Fibroblast of upper back skin (primary cell): ENCODE results near the gene TNFAIP1.

Experiments used
- DNase-seq: peaks from one replicate; pipeline ENCODE4 v3.0.0-alpha.2; 2013

Gene TNFAIP1

GRCh38 chr17:28346199-28346580 is 10.6 kb downstream of the TNFAIP1 start:
- DNase-seq = no peak

GRCh38 chr17:28346746-28347246 is 11.2 kb downstream of the TNFAIP1 start:
- no peak for DNase-seq

- DNase-seq = peak; percentile 91
Observed at GRCh38 chr17:28347261-28347891, 11.8 kb downstream of the TNFAIP1 start.

GRCh38 chr17:28348979-28349378 is 13.4 kb downstream of the TNFAIP1 start:
- no peak for DNase-seq

GRCh38 chr17:28350271-28350670 is 14.7 kb downstream of the TNFAIP1 start:
- DNase-seq = no peak

DNA sequence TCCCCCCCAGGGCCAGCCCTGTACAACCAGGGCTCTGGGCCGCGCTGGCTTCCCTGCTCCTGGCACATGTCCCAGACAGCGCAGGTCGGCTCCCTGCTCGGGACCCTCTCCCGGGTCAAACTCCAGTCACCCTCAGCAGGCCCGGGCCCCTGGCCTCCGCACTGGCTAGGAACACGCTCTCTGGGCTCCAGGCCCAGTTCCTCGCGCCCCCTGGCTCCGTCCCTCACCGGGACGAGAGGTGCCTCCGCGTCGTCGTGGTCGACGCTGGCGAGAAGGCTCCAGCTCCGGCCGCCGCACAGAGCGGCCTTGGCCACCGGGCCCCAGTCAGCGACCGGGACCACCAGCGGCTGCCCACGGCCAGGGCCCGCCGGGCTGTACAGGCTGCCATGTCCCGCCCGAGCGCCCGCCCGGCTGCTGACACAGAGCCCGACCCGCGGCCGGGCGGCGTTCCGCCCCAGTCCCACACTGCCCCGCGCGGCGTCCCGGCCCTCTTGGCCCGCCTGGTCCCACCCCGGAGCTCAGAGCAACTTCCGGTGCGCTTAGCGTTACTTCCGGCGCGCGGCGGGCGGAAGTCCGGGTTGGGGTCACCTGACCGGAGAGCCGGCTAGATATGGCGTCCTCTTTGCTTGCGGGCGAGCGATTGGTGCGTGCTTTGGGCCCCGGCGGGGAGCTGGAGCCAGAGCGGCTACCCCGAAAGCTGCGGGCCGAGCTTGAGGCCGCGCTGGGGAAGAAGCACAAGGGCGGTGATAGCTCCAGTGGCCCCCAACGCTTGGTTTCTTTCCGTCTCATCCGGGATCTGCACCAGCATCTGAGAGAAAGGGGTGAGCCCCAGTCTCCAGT is 21.7 kb downstream of the TNFAIP1 start, which contains the start of gene POLDIP2:
Gene POLDIP2, minus strand, starts transcription at position 467 of the 840 bp plus-strand sequence. Its CDS starts 79 bp downstream, at position 388.
- peak; percentile 94 for DNase-seq

DNA sequence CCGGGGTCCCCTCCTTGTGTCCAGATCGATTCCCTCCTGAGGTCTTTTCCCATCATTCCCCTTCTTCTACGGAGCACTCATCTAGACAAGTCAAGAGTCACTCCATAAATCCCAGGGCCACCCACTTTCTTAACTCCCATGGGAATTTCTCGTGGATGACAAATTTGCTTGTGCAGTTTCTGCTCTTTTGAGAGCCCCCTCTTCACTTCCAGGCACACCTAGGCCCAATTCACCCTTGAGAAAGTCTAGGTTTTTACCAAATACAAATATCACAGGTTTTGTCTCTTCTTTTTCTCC is 22.3 kb downstream of the TNFAIP1 start:
- DNase-seq = no peak

GRCh38 chr17:28363186-28363585 is 27.6 kb downstream of the TNFAIP1 start:
- no peak for DNase-seq

GRCh38 chr17:28363776-28364650 is 28.5 kb downstream of the TNFAIP1 start:
- DNase-seq = no peak

- no peak for DNase-seq
Observed at GRCh38 chr17:28364665-28365363, 29.3 kb downstream of the TNFAIP1 start, which contains the start of gene SEBOX. SEBOX (minus strand) TSS chr17:28365199; CDS start chr17:28365151, 48 bp downstream.

DNA sequence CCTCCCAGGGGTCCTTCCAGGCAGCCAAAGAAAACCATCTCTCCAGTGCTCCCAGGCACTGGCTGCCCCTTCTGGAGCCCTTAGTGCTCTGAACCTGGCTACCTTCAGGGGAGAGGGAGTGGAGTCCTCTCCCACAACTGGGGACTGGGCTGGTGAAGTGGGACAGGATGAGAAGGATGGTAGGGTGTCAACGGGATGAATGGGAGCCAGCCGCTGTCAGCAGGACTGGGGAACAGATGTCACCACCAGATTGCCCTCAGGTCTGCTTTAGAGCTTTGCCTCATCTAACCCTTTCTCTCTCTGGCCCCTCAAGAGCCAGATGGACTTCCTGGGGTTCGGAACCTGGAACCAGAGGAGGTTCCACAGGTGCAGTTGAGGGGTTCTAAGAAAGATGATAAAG is 29.9 kb downstream of the TNFAIP1 start:
- DNase-seq = no peak

GRCh38 chr17:28366605-28367004 is 31.0 kb downstream of the TNFAIP1 start:
- no peak for DNase-seq

GRCh38 chr17:28367641-28368305 is 32.2 kb downstream of the TNFAIP1 start:
- DNase-seq = no peak

DNA sequence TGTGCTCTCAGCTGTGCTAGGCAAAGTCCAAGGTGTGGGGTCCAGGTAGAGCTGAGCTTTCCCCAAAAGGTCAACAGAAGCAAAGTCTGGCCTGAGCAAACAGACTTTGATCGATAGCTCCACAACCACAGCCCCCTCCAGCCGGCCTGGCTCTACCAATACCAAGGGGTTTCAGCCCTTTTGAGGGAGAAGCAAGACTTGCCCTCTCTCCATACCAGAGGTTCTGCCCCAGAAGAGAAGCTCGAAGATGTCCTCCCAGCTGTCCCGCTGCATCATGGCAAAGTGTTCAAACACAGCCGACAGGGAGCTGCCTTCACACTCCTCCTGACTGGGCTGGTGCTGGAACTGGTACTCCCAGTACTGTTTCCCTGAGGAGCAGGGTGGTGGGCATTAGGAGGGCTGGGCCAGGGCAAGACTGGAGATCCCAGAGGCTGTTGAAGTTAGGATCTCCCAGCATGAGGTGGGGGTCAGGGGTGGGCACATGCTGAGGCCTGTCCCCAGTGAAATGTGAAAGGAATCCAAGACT is 32.8 kb downstream of the TNFAIP1 start:
- no peak for DNase-seq

DNA sequence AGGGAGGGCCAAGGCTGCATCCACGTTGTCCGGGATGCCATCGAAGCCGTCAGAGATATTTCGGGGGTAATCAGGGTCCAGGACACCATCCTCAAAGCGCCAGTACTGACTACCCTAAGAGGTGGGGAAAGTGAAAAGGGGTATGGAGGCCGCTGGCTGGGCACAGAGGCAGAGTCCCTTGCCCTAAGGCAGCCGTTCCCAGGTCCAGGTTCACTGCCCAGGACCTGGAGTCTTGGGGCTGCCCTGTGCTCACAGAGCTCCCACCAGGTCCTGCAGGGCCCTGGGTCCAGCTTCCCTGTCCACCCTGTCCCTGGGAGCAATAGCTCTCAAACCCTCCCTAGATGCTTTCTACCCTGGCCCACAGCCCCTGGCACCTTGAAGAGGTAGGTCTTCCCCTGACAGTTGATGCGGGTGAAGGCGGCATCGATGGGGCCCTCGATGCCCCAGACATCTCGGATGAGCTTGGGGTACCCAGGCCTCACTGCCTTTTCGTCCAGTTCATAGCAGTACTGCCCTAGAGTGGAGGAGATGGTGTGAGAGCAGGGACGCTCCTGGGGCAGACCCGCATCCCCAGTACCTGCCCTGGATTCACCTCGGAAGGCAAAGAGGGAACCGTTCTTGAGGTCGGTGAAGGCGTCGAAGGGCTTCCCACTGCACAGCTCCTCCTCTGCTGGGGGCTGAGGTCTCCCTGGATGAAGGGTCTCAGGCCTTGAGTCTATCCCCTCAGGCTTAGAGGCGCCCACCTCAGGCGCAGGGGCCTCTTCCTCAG is 33.5 kb downstream of the TNFAIP1 start:
- no peak for DNase-seq

DNA sequence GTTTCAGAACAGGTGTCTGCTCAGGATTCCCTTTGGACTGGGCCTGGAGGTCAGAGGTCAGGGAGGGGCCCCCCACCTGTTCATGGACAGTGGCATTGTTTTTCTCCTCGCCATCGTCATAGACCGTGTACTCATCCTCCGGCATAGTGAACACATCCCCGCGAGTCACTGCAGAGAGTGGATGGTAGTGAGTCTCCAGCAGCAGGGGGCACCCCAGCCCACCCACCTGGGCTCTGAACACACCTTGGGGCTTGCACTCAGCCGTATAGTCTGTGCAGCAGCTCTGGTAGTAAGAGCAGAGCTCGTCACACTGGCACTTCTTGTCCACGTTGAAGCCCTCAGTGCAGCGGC is 34.1 kb downstream of the TNFAIP1 start:
- DNase-seq = no peak

- peak; percentile 10 for DNase-seq
Observed at GRCh38 chr17:28370035-28370743, 34.6 kb downstream of the TNFAIP1 start, which contains the start of gene VTN. VTN (minus strand) TSS chr17:28370307; CDS start chr17:28370203, 104 bp downstream.

DNA sequence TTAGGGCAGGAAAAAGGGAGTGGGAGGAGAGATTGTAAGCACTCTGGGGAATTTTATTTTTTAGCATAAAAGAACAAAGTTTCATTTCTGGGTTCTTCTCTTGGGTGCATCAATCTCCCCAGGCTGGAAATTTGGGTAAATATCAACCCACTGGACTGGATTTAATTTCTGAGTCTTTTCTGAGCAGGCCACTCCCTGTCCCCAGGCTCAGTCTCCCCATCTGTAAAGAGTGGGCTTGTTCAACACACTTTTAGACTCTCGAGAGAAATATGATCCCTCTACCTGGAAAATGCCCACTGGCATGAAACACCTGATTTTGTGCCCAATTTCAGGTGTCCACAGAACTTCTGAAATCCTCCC is 35.2 kb downstream of the TNFAIP1 start:
- no peak for DNase-seq

GRCh38 chr17:28371245-28372202 is 36.0 kb downstream of the TNFAIP1 start, which contains the start of gene SARM1:
SARM1 (plus strand) TSS chr17:28371694; CDS start chr17:28372033, 339 bp downstream.
- peak; percentile 90 for DNase-seq
